ENCODE results near the gene NPSR1. TPM values are rescaled to one million over a fixed set of nuclear protein-coding genes. Genes with fewer than 3 reads are reported as not detected.
"Not testable (repeated sequence)": the region's sequence is repeated elsewhere in the genome, so short reads cannot be mapped to it uniquely, and the experiment has no call there.

NPSR1 gene, protein sequence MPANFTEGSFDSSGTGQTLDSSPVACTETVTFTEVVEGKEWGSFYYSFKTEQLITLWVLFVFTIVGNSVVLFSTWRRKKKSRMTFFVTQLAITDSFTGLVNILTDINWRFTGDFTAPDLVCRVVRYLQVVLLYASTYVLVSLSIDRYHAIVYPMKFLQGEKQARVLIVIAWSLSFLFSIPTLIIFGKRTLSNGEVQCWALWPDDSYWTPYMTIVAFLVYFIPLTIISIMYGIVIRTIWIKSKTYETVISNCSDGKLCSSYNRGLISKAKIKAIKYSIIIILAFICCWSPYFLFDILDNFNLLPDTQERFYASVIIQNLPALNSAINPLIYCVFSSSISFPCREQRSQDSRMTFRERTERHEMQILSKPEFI
- total RNA-seq (2014; rRNA removed; shearing (Covaris generic)) = 0.29 TPM in 1 of 2 replicates, not detected in the other
- polyA plus RNA-seq (2014; cell fraction: nucleus; rRNA removed) = not detected in 2 replicates

DNA sequence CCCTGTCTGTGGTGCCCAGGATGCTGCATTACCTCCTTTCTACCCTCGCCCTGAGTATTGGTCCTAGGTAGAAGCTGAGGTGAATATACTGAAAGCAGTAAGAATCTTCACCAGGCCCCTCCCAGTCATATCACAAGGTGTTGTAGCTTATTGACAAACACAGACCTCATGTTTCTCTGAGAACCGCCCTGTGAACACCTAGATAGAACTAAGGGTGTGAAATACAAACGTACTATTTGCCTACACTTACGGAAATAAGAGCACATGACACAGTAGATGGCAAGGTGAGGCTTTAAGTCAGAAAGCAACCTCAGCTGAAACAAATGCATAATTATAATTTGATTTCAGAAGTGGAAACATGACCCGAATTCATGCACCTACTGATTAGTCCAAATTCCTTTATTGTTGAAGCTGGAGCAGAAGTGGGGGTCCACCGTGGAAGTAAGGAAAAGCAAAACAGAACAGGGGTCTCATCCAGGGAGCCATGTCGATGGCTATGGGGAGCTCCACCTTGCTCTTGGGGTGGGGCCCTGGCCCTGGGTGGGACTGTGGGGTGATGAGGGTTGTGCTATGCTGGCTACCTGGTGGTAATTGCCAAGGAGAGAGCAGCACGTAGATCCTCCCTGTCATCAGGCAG, at the start of gene NPSR1:
TSS of gene NPSR1 (plus strand) at position 587 of the 637 bp plus-strand sequence. CDS start 195 bp downstream, outside the sequence.
- DNase-seq (ENCODE audit: extremely low read depth, low read depth) = no peak

DNA sequence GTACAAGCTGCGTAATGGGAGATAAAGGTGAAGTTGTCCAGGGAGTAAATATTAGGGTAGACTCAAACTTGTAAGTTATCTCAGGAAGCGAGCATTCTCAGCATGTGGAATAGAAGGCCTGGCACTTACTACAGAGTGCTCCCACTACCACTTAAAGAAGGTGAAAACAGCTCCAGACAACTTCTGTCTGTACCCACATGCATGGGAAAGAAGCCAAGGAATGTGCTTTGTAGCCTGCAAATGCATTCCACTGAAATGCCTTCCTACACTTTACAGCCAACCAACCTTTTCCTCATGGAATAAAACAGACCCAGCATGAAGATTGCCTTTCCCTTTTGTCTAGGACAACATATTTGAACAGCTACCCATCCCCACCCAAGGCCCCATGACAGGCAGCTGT, 45.4 kb upstream of the NPSR1 start:
- no peak for DNase-seq (ENCODE audit: extremely low read depth, low read depth)

DNA sequence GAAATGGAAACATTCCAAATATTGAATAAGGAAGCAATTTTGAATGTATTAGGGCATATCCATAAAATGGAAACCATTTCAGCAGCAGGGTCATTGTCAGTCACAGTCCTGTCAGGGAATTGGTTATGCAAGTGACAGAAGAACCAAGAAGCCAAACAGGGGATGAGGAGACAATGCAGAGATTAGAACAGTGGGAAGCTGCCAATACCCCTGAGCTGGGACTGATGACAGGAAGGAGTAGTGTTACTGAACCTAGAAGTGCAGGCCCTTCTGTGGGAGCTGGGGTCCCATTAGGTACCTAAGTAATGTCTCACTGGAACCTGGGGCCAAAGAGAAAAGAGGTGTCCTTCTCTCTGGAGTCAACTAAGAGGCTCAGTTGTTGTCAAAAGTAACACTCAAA, 37.6 kb upstream of the NPSR1 start:
- DNase-seq (ENCODE audit: extremely low read depth, low read depth) = no peak

DNA sequence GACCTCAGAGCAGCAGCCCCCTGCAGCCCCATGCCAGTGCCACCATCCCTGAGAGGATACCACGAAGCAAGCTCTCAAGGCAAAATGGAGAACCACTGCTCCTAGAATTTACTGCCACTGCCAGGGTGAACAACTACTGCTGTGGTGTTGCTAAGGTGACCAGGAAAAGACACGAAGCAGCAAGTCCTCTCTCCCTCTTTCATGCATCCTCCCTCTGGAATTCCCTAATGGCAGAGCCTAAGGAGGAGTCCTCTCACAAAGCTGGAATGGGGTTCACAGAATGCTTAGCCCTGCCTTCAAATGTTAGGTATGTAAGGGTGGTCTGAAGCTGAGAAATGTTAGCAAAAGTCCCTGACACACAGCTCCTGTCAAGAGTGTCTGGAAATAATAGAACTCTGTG, 35.8 kb upstream of the NPSR1 start:
- DNase-seq (ENCODE audit: extremely low read depth, low read depth) = no peak

DNA sequence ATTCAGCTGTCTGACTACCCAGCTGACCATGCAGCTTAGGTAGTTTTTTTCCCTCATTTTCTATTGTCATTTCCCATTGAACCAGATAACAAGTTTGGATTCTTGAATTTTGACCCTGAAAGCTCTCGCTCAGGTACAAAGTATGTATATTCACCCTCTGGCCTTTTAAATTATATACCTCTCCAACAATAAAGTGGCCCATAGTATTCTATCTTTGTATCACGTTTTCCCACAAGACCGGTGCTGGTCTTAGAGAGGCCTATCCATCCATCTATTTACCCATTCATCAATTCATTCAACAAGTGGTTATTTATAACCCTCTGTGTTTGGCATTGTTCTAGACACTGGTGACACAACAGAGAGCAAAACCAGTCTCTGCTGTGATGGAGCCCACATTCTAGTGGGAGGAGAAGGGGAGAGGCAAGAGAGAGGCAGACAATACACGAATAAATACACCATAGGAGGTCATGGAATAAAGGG, 35.2 kb upstream of the NPSR1 start:
- no peak for DNase-seq (ENCODE audit: extremely low read depth, low read depth)

DNA sequence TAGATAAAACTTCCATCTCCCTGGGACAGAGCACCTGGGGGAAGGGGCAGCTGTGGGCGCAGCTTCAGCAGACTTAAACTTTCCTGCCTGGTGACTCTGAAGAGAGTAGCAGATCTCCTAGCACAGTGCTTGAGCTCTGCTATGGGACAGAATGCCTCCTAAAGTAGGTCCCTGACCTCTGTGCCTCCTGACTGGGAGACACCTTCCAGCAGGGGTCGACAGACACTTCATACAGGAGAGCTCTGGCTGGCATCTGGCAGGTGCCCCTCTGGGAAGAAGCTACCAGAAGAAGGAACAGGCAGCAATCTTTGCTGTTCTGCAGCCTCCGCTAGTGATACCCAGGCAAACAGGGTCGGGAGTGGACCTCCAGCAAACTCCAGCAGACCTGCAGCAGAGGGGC, 29.4 kb upstream of the NPSR1 start:
- DNase-seq (ENCODE audit: extremely low read depth, low read depth) = not testable (repeated sequence)

DNA sequence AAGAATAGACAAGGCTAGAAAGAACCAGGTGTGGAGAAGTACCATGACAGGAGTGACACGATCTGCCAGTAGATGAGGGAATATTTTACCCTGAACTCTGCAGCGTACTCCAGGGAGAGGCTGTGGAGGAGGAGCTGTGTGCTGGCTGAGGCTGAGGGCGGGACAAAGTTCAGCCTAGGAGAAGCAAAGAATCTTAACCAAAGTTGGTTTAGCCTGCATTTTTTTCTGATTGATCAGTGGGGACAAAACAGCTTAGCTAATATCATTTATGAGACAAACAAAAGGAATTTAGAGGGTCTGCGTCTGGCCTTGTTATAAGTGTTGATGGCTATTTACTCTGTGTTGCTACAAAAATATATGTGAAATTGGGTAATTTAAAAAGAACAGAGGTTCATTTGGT, 5.2 kb upstream of the NPSR1 start:
- DNase-seq (ENCODE audit: extremely low read depth, low read depth) = no peak

DNA sequence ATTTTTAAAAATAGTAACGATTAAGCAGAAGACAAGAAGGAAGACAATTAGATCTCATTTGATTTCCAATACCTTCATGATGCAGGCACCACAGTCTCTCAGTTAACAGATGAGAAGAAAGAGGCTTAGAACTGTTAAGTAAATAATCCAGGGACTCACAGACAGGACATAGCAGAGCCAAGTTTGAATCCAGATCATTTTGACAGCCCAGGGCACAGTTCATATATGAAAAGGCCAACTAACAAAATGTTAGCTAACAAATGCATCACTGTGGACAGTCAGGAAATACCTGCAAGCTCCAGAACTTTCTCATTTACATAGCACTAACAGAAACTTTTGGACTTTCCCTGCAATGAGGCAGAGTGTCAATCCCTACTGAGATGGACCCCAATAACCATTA, 4.2 kb upstream of the NPSR1 start:
- no peak for DNase-seq (ENCODE audit: extremely low read depth, low read depth)

DNA sequence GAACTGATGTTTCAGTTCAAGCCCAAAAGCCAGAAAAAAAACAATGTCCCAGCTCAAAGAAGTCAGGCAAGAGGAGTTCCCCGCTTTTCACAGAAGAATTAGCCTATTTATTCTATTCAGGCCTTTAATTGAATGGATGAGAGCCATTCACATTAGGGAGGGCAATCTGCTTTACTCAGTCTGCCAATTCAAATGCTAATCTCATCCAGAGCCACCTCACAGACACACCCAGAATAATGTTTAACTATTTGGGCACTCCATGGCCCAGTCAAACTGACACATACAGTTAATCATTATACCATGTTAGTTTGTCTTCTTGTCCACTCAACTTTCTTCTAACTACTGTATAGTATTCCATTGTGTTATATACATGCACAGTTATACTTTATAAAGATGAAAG, 2.6 kb upstream of the NPSR1 start:
- DNase-seq (ENCODE audit: extremely low read depth, low read depth) = no peak

DNA sequence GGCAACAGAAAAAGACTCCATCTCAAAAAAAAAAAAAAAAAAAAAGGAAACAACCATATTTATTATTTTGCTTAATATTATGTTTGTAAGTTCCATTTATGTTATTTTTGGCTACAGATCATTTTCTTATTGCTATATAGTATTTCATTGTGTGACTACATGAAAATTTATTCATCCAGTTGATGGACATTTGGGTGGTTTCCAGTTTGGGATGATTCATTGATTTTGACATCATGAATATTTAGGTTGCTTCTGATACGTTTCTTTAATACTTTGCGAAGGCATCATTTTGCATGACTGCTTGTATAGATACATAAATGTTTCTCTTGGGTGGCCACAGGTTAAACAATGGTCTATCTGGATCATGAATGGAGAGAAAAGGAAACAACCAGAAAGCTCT, 2.0 kb upstream of the NPSR1 start:
- no peak for DNase-seq (ENCODE audit: extremely low read depth, low read depth)

DNA sequence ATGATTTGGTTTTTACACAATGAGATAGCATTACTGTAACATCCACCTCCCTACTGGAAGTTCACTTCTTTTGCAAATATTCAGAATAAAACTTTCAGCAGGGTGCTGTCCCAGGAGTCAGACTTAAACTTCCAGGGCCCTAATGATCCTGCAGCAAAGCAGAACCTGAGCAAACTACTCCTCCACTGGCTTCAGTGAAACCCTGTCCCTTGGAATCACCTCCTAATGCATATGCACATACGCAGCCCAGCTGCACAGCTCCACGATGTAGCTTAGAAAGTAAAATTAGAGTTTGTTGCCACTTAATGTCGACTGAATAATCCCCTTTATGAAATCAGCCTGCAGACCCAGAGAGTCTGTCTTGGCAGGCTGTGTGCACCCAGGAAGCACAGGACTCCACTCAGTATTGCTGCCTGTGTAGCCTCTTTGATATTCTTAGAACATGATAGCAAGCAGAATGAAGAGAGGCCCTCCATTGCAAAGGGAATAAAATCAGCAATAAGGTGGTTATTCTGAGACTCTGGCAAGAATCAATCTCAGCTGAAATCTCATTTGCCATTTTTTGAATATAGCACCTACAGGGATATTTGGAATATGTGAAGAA, 1.6 kb downstream of the NPSR1 start:
- no peak for DNase-seq (ENCODE audit: extremely low read depth, low read depth)

DNA sequence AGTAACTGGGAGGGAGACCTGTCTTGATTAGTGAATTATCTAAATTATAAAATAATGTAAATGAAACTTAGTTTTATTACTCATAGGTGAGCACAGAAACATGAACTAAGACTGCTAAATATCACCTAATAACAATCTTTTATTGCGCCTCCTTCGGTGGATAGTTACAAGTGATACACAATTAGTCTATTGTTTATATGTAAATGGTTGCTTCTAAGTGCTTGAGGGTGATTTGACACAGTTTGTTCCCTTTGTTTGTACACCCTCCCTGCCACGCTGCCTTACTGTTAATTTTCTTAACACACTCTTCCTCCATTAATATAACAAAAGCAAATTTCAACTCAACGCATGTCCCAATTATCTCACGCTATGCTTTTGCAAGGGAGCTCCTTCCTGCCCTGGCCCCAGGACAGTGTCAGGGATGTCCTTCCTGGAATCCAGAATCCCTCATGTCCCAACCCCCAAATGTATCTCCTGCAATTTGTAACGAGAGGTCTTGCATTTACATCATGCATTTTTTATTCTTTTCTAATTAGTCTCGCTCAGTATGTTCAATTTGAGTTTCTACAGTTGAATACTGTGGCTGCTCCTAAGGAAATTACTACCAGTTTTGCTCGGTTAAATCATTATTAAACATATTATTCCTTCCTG, 4.2 kb downstream of the NPSR1 start:
- DNase-seq (ENCODE audit: extremely low read depth, low read depth) = no peak

DNA sequence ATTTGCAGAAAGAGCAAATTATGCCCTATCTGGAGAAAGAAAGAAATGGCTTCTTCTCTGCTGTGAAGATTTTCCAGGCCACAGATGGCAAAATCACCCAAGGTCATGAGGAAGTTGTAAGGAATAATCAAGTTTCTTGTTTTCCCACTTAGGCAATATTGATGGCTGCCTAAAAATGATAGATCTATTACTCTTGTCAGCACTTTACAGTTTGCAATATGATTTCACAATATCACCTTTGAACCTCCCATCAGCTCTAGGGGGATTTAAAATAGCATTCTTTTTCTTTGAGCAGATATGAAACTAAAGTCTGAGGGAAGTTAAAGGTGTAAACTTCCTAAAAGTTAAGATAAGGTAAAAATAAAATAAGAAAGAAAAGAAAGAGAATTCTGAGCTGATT, 6.7 kb downstream of the NPSR1 start:
- DNase-seq (ENCODE audit: extremely low read depth, low read depth) = no peak

DNA sequence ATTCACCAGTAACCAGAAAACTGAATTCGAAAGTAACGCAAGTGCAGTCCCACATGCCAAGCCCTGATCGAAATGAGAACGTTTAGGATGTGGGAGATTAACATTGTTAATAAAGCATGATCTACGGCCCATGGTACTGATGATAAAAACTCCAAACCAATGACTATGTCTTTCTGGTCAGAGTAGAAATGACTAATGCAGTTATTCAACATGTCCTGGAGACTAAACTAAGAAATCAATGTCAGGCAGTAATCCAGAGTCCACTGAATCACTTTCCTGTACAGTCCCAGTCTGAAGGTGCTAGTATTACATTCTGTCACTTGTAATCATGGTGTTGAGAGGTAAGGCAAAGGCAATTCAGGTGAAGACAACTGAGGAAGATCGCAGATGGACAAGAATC, 14.4 kb downstream of the NPSR1 start:
- no peak for DNase-seq (ENCODE audit: extremely low read depth, low read depth)

DNA sequence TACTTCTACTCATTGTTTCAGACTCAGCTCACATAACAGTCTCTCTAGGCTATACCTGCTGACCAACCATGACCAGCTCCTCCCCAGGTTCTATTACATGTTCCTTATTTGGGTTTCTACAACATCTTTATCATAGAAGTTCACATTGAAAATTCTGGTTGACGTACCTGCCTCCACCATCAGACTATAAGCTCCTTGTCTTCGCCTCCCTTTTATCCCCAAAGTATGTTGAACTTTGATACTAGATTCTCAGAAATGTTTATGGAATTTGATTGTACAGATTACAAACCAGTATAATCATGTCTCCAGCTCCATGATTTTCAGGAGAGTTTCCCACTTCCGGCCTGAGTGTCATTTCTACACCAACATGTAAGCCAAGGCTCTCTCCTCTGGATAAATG, 15.0 kb downstream of the NPSR1 start:
- no peak for DNase-seq (ENCODE audit: extremely low read depth, low read depth)

DNA sequence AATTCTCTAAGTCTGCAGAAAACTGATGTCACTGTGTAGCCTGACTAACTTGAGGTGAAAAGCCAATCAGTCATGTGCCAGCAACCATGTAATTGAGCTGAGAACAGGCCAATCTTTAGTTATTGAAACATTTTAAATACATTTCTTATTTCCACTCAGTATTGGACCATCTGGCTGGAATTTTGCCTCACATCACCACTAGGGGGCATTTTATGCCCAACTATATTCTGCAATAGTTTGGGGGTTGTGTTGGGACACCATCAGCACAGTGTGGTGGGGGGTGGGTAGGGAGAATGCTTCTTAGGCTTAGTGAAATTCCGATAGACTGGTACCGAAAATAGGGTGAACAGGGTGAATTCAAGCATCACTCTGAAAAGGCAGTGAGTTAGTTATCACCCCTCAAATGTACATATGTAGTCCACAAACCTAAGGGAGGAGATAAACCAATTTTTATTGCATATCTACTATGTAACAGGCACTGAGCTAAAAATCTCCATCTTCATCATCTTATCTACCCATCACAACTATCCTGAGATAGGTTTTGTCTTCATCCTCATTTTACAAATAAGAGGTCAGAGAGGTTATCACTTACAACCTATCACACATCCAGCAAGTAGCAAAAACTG, 17.8 kb downstream of the NPSR1 start:
- peak; percentile 33 for DNase-seq (ENCODE audit: extremely low read depth, low read depth)

DNA sequence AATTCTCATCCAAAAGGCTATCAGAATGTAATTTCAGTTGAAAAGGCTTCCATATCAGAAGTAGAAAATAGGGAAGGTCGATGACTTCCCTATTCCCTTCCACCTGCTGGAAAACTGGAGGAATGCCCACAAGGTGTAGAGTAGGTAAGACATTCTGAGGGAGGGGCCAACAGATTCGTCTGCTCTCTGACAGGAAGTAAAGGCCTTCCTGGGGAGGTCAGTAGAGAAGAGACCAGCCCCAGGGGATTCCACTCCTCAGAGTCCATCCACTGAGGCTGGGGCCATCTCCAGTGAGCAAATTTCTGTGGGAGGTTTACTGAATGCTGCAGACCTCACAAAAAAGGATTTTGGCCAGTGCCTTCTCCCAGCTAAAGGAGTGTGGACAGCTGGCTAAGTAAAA, 19.5 kb downstream of the NPSR1 start:
- DNase-seq (ENCODE audit: extremely low read depth, low read depth) = no peak

DNA sequence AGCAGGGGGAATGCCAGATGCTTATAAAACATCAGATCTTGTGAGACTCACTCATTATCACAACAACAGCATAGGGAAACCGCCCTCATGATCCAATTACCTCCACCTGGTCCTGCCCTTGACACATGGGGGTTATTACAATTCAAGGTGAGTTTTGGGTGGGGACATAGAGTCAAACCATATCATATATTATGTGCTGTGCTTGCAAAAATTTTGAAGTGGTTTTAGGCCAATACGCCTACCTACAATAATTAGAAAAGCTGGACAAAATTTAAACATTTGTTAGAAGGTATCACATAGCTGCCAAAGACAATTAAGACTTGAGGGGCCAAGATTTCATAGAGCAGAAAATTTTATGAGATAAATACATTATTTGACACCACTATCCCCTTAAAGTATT, 29.5 kb downstream of the NPSR1 start:
- no peak for DNase-seq (ENCODE audit: extremely low read depth, low read depth)

DNA sequence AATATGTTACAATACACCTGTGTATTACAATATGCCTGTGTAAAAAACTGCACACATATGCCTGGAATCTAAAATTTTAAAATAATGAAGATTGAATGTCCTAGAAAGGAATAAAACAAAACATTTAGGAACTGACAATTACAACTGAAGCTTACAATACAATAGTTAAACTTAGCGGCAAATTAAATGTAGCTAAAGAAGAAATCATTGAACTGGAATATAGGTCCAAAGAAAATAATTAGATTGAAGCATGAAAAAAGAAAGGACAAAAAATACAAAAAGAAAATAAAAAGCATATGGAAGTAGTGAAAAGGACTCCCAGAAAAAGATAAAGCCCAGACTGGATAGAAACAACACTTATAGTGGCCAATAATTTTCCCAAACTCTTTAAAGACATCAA, 38.4 kb downstream of the NPSR1 start:
- no peak for DNase-seq (ENCODE audit: extremely low read depth, low read depth)

DNA sequence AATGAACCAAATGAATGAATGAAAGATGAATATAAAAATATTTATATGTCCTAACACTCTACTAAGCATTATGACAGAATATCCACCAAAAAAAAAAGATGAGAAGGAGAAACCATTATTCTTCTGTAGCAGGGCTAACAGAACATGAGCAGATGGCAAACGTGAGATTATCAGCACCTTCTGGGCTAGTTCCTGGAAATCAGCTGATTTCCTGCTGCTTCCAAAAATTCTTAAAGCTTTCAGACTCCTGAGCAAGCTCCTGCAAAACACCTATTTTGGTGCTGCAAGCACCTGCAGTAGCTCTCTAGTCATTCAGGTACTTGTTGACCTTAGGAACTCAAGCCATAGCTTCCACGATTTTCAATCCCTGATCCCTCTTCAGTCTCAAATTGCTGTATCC, 51.8 kb downstream of the NPSR1 start:
- no peak for DNase-seq (ENCODE audit: extremely low read depth, low read depth)

DNA sequence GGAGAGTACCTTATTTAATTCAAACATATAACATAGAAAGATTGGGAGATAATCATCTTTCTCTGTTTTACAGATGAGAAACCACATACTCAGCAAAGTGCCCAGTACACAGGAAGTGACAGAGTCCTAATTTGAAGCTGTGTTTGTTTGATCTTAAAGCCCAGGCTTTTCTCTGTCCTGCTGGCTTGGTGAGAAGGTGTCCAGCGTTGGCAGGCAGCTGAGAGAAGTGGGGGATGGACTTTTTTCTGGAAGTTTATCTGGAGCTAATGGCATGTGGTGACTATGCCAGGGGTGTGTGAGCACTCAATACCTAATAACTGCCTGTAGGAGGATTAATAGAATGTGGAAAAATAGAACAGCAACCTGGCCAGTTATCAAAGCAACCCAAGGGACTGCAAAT, 60.8 kb downstream of the NPSR1 start:
- no peak for DNase-seq (ENCODE audit: extremely low read depth, low read depth)

Data from NCI-H460 (cell line).